SU-DHL-6 (cell line): ENCODE results near the gene CD47.

Source experiments
- EZH2phosphoT487 ChIP-seq: fragments of 200-600 bp; sonication (generic), shearing (Covaris generic); conservative IDR thresholded peaks from 2 replicates; pipeline ENCODE4 v1.6.1; 2018; ENCODE audit warnings: mild to moderate bottlenecking, antibody characterized with exemption, low read length, moderate library complexity, mixed read lengths
- TF ChIP-seq, protein P1 (sequence below): fragments of 200-600 bp; sonication (generic); IDR thresholded peaks from one replicate; pipeline ENCODE4 v1.5.1; 2017; ENCODE audit warnings: antibody characterized with exemption, mild to moderate bottlenecking, low read length, moderate library complexity; ENCODE audit not compliant: insufficient read depth, poor library complexity, severe bottlenecking

DNA sequence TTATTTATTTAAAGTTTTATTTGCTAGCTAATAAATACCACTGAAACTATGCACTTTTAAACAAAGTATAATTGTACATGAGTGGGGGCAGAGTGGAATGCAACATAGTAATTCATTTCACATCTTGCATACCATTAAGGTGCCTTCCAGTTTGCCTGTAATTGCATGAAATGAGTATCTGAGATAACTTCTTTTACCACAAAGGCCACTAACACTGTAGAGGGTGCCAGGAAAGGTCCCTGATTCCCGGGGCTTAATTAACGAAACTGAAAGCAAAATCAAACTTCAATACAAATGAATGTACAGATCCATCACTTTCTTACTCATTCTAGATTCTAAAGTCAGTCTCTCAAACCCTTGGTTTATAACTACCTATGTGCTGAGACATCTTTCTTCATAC is 2.1 kb downstream of the CD47 start:
- TF ChIP-seq, protein P1, sequence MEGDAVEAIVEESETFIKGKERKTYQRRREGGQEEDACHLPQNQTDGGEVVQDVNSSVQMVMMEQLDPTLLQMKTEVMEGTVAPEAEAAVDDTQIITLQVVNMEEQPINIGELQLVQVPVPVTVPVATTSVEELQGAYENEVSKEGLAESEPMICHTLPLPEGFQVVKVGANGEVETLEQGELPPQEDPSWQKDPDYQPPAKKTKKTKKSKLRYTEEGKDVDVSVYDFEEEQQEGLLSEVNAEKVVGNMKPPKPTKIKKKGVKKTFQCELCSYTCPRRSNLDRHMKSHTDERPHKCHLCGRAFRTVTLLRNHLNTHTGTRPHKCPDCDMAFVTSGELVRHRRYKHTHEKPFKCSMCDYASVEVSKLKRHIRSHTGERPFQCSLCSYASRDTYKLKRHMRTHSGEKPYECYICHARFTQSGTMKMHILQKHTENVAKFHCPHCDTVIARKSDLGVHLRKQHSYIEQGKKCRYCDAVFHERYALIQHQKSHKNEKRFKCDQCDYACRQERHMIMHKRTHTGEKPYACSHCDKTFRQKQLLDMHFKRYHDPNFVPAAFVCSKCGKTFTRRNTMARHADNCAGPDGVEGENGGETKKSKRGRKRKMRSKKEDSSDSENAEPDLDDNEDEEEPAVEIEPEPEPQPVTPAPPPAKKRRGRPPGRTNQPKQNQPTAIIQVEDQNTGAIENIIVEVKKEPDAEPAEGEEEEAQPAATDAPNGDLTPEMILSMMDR = no peak
- TF ChIP-seq EZH2phosphoT487 = no peak
